K562 (cell line): ENCODE measurements around the gene SAMM50. TPM values are rescaled to one million over a fixed set of nuclear protein-coding genes. Genes with fewer than 3 reads are reported as not detected.
A peak's percentile ranks its signal among the peaks of the same experiment; 100 is the strongest.

Source experiments
- CREM ChIP-seq: IDR thresholded peaks from 2 replicates; pipeline ENCODE4 v1.6.1; 2014; ENCODE audit warnings: antibody characterized with exemption, low read depth
- EGR1 ChIP-seq: fragments of 450-650 bp; conservative IDR thresholded peaks from 2 replicates; pipeline ENCODE4 v1.6.1; 2017; ENCODE audit warnings: mild to moderate bottlenecking
- FOXM1 ChIP-seq, 2 experiments: fragments of 450-650 bp in 1 of 2; sonication (generic) in 1 of 2; formaldehyde crosslinking in 1 of 2; IDR thresholded peaks; 2 replicates each; pipeline versions ENCODE4 v1.6.1 to v1.9.0; 2017 to 2022; ENCODE audit warnings: low read depth in 2 of 2, mild to moderate bottlenecking in 2 of 2, missing genetic modification reagents in 1 of 2, moderate library complexity in 1 of 2
- GTF2E2 ChIP-seq: fragments of 200-800 bp; sonication (Bioruptor generic); IDR thresholded peaks from 2 replicates; pipeline ENCODE4 v1.6.1; 2016; ENCODE audit warnings: missing genetic modification characterization, missing compliant biosample characterization
- JUN ChIP-seq, 2 experiments: sonication (generic) in 1 of 2; formaldehyde crosslinking in 1 of 2; IDR thresholded peaks; 2 replicates each; pipeline versions ENCODE4 v1.6.1 to v1.8.0; 2012 to 2022; ENCODE audit warnings: borderline replicate concordance in 2 of 2, mild to moderate bottlenecking in 2 of 2, improper control_type of control experiment in 1 of 2, low read depth in 1 of 2, low read length in 1 of 2, missing genetic modification reagents in 1 of 2
- KLF13 ChIP-seq: fragments of 450-650 bp; IDR thresholded peaks from 2 replicates; pipeline ENCODE4 v1.6.1; 2016; ENCODE audit warnings: missing genetic modification characterization, low read depth, mild to moderate bottlenecking, missing compliant biosample characterization, moderate library complexity, borderline replicate concordance
- MCM5 ChIP-seq: fragments of 450-650 bp; IDR thresholded peaks from 2 replicates; pipeline ENCODE4 v1.6.1; 2016; ENCODE audit warnings: low read depth
- PPARD ChIP-seq: fragments of 250-450 bp; sonication (Bioruptor Pico); IDR thresholded peaks from 2 replicates; pipeline ENCODE4 v1.8.0; 2022; ENCODE audit warnings: inconsistent platforms, mild to moderate bottlenecking, moderate library complexity
- RNF2 ChIP-seq: sonication (generic); IDR thresholded peaks from 2 replicates; pipeline ENCODE4 v1.6.1; 2016
- SMAD3 ChIP-seq: fragments of 450-650 bp; formaldehyde crosslinking; conservative IDR thresholded peaks from 2 replicates; pipeline ENCODE4 v1.4.0; 2020; ENCODE audit warnings: mild to moderate bottlenecking
- XRCC4 ChIP-seq: IDR thresholded peaks from one replicate; pipeline ENCODE4 v1.6.1; 2011; ENCODE audit not compliant: insufficient read depth, insufficient read length; ENCODE audit errors: extremely low read depth
- YY1 ChIP-seq, 3 experiments: IDR thresholded peaks; 2 replicates each; pipeline ENCODE4 v1.6.1; 2011; ENCODE audit warnings: low read length in 2 of 3, mild to moderate bottlenecking in 2 of 3, moderate library complexity in 2 of 3, borderline replicate concordance in 1 of 3, control low read depth in 1 of 3, low read depth in 1 of 3; ENCODE audit not compliant: insufficient read depth in 3 of 3, insufficient replicate concordance in 2 of 3, control insufficient read depth in 1 of 3, insufficient read length in 1 of 3; ENCODE audit errors: extremely low read depth in 1 of 3
- ZBED1 ChIP-seq: IDR thresholded peaks from 2 replicates; pipeline ENCODE4 v1.6.1; 2014
- polyA plus RNA-seq, 8 experiments: library from polyadenylated mRNA; depleted of rRNA in 4 of 8; stranded (reverse) in 5 of 8; unstranded in 3 of 8; fragments of >200 nt; fragmentation: Nextera tagmentation in 2 of 8; fragmentation: Illumina TruSeq in 1 of 8; extraction: Ambion mirVana in 2 of 8; extraction: Trizol in 1 of 8; gene quantifications; 2 replicates each; pipeline versions ENCODE4 v1.2.1 to v1.2.3, GENCODE V29; 2011 to 2014; ENCODE audit warnings: inconsistent platforms in 1 of 8, missing spikeins in 1 of 8
- total RNA-seq, 7 experiments: library from RNA; depleted of rRNA in 6 of 7; stranded (reverse); fragments of >200 nt in 6 of 7; fragmentation: Illumina TruSeq in 2 of 7; extraction: Trizol in 2 of 7; gene quantifications; 2 replicates each; pipeline versions ENCODE4 v1.2.1 to v1.2.3, GENCODE V29; 2011 to 2021; ENCODE audit warnings: low replicate concordance in 1 of 7
- TF ChIP-seq, protein P1 (sequence below): sonication (generic); formaldehyde crosslinking; IDR thresholded peaks from 2 replicates; pipeline ENCODE4 v1.8.0; 2022; ENCODE audit warnings: mild to moderate bottlenecking, missing genetic modification reagents
- TF ChIP-seq, protein P2 (sequence below): fragments of 250-450 bp; sonication (Bioruptor Pico); IDR thresholded peaks from 2 replicates; pipeline ENCODE4 v1.8.0; 2021; ENCODE audit warnings: borderline replicate concordance, mild to moderate bottlenecking, moderate library complexity; ENCODE audit not compliant: poor library complexity, severe bottlenecking
- TF ChIP-seq, protein P3 (sequence below): fragments of 250-450 bp; sonication (Bioruptor Pico); IDR thresholded peaks from 2 replicates; pipeline ENCODE4 v1.4.0; 2020; ENCODE audit warnings: mild to moderate bottlenecking, moderate library complexity
- TF ChIP-seq, protein P4 (sequence below), 2 experiments: fragments of 150-350 bp in 1 of 2; IDR thresholded peaks; 2 replicates each; pipeline ENCODE4 v1.6.1; 2012 to 2016; ENCODE audit warnings: low read depth in 2 of 2, low read length in 2 of 2, mild to moderate bottlenecking in 1 of 2, moderate library complexity in 1 of 2

SAMM50 gene
- total and polyA plus RNA-seq, 9 of the 15 experiments (the other 6 are each of a cell fraction or from before 2014, with no cell fraction given) = 14.6 to 49.3 (median 38.1) TPM

DNA sequence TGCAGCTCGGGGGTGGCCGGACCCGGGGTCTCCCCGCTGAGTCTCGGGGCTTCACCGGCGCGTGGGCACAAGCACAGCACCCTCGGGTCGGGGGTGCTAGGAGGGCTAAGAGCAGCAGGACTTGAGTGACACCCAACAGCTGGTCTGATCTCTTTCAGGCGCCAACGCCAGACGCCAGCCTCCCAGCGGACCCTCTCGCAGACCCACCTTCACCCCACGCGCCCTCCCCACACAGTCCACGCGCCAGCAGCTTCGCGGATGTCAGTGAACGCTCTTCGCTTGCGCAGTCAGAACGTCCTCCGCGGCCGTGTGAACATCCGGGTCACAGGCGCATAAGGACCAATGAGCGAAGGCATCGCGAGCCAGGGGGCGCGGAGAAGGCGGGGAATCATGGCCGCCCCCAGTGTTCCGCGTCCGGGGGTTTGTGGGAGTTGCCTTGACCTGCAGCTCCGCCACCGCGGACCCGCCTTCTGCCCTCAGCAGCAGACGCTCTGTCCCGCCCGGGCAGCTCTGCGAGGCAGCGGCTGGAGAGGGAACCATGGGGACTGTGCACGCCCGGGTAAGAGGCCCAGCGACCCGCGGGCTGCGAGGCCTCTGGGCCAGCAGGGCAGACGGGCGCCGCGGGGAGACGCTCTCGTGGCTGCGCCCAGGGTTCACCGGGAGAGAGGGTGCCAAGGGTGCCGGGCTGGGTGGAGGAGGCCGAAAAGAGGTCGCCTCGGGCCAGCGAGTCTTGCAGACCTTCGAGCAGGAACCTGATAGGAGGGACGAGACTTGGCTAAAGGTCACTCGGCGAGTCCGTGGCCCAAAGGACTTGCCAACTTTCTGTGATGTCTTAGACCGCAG lies at the start of gene SAMM50 (continued):
- no peak for TF ChIP-seq KLF13 (tag)
- TF ChIP-seq, protein P1, sequence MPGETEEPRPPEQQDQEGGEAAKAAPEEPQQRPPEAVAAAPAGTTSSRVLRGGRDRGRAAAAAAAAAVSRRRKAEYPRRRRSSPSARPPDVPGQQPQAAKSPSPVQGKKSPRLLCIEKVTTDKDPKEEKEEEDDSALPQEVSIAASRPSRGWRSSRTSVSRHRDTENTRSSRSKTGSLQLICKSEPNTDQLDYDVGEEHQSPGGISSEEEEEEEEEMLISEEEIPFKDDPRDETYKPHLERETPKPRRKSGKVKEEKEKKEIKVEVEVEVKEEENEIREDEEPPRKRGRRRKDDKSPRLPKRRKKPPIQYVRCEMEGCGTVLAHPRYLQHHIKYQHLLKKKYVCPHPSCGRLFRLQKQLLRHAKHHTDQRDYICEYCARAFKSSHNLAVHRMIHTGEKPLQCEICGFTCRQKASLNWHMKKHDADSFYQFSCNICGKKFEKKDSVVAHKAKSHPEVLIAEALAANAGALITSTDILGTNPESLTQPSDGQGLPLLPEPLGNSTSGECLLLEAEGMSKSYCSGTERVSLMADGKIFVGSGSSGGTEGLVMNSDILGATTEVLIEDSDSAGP = no peak
- no peak for TF ChIP-seq SMAD3 (CRISPR knock-in tag)
- no peak for TF ChIP-seq GTF2E2 (tag)
- TF ChIP-seq EGR1 = peak; percentile 53
- peak; percentile 68 for TF ChIP-seq CREM
- peak; percentile 76 to 95 (median 94) for TF ChIP-seq YY1 (IDR thresholded peaks at IDR 0.05; ENCODE audit: borderline replicate concordance in 1 of 3, control insufficient read depth in 1 of 3, extremely low read depth in 1 of 3, insufficient read depth in 3 of 3, insufficient read length in 1 of 3, insufficient replicate concordance in 2 of 3, low read depth in 1 of 3, low read length in 2 of 3)
- TF ChIP-seq RNF2 = no peak; the same call in 1 of the 2 replicates
- TF ChIP-seq, protein P2, sequence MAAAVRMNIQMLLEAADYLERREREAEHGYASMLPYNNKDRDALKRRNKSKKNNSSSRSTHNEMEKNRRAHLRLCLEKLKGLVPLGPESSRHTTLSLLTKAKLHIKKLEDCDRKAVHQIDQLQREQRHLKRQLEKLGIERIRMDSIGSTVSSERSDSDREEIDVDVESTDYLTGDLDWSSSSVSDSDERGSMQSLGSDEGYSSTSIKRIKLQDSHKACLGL (CRISPR knock-in tag) = no peak
- no peak for TF ChIP-seq JUN (IDR thresholded peaks at IDR 0.05; ENCODE audit: borderline replicate concordance, low read depth, low read length)
- no peak for TF ChIP-seq JUN (CRISPR knock-in tag; IDR thresholded peaks at IDR 0.05; ENCODE audit: borderline replicate concordance)
- no peak for TF ChIP-seq PPARD (CRISPR knock-in tag)
- no peak for TF ChIP-seq MCM5
- TF ChIP-seq, protein P3, sequence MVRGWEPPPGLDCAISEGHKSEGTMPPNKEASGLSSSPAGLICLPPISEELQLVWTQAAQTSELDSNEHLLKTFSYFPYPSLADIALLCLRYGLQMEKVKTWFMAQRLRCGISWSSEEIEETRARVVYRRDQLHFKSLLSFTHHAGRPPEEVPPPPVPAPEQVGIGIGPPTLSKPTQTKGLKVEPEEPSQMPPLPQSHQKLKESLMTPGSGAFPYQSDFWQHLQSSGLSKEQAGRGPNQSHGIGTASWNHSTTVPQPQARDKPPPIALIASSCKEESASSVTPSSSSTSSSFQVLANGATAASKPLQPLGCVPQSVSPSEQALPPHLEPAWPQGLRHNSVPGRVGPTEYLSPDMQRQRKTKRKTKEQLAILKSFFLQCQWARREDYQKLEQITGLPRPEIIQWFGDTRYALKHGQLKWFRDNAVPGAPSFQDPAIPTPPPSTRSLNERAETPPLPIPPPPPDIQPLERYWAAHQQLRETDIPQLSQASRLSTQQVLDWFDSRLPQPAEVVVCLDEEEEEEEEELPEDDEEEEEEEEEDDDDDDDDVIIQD = no peak
- no peak for TF ChIP-seq ZBED1
- TF ChIP-seq, protein P4, sequence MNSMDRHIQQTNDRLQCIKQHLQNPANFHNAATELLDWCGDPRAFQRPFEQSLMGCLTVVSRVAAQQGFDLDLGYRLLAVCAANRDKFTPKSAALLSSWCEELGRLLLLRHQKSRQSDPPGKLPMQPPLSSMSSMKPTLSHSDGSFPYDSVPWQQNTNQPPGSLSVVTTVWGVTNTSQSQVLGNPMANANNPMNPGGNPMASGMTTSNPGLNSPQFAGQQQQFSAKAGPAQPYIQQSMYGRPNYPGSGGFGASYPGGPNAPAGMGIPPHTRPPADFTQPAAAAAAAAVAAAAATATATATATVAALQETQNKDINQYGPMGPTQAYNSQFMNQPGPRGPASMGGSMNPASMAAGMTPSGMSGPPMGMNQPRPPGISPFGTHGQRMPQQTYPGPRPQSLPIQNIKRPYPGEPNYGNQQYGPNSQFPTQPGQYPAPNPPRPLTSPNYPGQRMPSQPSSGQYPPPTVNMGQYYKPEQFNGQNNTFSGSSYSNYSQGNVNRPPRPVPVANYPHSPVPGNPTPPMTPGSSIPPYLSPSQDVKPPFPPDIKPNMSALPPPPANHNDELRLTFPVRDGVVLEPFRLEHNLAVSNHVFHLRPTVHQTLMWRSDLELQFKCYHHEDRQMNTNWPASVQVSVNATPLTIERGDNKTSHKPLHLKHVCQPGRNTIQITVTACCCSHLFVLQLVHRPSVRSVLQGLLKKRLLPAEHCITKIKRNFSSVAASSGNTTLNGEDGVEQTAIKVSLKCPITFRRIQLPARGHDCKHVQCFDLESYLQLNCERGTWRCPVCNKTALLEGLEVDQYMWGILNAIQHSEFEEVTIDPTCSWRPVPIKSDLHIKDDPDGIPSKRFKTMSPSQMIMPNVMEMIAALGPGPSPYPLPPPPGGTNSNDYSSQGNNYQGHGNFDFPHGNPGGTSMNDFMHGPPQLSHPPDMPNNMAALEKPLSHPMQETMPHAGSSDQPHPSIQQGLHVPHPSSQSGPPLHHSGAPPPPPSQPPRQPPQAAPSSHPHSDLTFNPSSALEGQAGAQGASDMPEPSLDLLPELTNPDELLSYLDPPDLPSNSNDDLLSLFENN (IDR thresholded peaks at IDR 0.05; ENCODE audit: low read depth in 2 of 2, low read length in 2 of 2) = no peak
- no peak for TF ChIP-seq FOXM1 (IDR thresholded peaks at IDR 0.05; ENCODE audit: low read depth)
- no peak for TF ChIP-seq FOXM1 (CRISPR knock-in tag; IDR thresholded peaks at IDR 0.05; ENCODE audit: low read depth)
- TF ChIP-seq XRCC4 = no peak
